Mesenchymal stem cell (in vitro differentiated cells and primary cell): Measurements from ENCODE around the gene CSGALNACT2.

Source experiments
- DNase-seq: peaks from one replicate; pipeline ENCODE4 v3.0.0-alpha.2; 2013
- H2AFZ ChIP-seq: one replicate; pipeline ENCODE4 v1.6.1; 2013; ENCODE audit warnings: low read depth, mild to moderate bottlenecking, control low read depth, inconsistent platforms, low read length, moderate library complexity
- H2AK5ac ChIP-seq: 2 replicates; pipeline ENCODE4 v1.6.1; 2013; ENCODE audit warnings: low read length, moderate library complexity, mild to moderate bottlenecking, inconsistent platforms; ENCODE audit not compliant: severe bottlenecking
- H2BK120ac ChIP-seq: one replicate; pipeline ENCODE4 v1.6.1; 2013; ENCODE audit warnings: low read depth, mild to moderate bottlenecking, inconsistent platforms, low read length, moderate library complexity
- H2BK12ac ChIP-seq, 2 experiments: one replicate each; pipeline ENCODE4 v1.6.1; 2013; ENCODE audit warnings: inconsistent platforms in 2 of 2, low read length in 2 of 2, mild to moderate bottlenecking in 2 of 2, moderate library complexity in 2 of 2, control low read depth in 1 of 2
- H2BK15ac ChIP-seq: one replicate; pipeline ENCODE4 v1.6.1; 2013; ENCODE audit warnings: mild to moderate bottlenecking, low read depth, inconsistent platforms; ENCODE audit not compliant: poor library complexity, severe bottlenecking
- H2BK5ac ChIP-seq: 2 replicates; pipeline ENCODE4 v1.6.1; 2013; ENCODE audit warnings: low read depth, mild to moderate bottlenecking, low read length, control low read depth, inconsistent platforms; ENCODE audit not compliant: poor library complexity, severe bottlenecking
- H3K14ac ChIP-seq, 2 experiments: one replicate each; pipeline ENCODE4 v1.6.1; 2013; ENCODE audit warnings: inconsistent platforms in 2 of 2, low read length in 2 of 2, control low read depth in 1 of 2, mild to moderate bottlenecking in 1 of 2, moderate library complexity in 1 of 2
- H3K18ac ChIP-seq, 2 experiments: one replicate each; pipeline ENCODE4 v1.6.1; 2013; ENCODE audit warnings: inconsistent platforms in 2 of 2, low read length in 2 of 2, control low read depth in 1 of 2, low read depth in 1 of 2, mild to moderate bottlenecking in 1 of 2
- H3K23ac ChIP-seq, 2 experiments: one replicate each; pipeline ENCODE4 v1.6.1; 2013; ENCODE audit warnings: inconsistent platforms in 2 of 2, low read length in 2 of 2, mild to moderate bottlenecking in 2 of 2, moderate library complexity in 2 of 2, control low read depth in 1 of 2
- H3K27ac ChIP-seq: 2 replicates; pipeline ENCODE4 v1.5.1; 2013; ENCODE audit warnings: mild to moderate bottlenecking, moderate library complexity, low read length, control low read depth, inconsistent platforms; ENCODE audit not compliant: poor library complexity, severe bottlenecking
- H3K27me3 ChIP-seq, 2 experiments: 2 replicates each; pipeline versions ENCODE4 v1.6.1 to v1.7.0; 2013; ENCODE audit warnings: low read length in 2 of 2, mild to moderate bottlenecking in 2 of 2, moderate library complexity in 2 of 2, control low read depth in 1 of 2, inconsistent platforms in 1 of 2; ENCODE audit not compliant: control insufficient read depth in 1 of 2, insufficient read depth in 1 of 2
- H3K36me3 ChIP-seq, 2 experiments: 2 replicates each; pipeline versions ENCODE4 v1.6.1 to v1.7.0; 2013; ENCODE audit warnings: low read length in 2 of 2, control low read depth in 1 of 2, inconsistent platforms in 1 of 2, low read depth in 1 of 2, mild to moderate bottlenecking in 1 of 2; ENCODE audit not compliant: insufficient read depth in 2 of 2, control insufficient read depth in 1 of 2
- H3K4ac ChIP-seq, 2 experiments: one replicate each; pipeline ENCODE4 v1.6.1; 2013; ENCODE audit warnings: inconsistent platforms in 2 of 2, low read length in 2 of 2, mild to moderate bottlenecking in 2 of 2, moderate library complexity in 2 of 2, control low read depth in 1 of 2, low read depth in 1 of 2
- H3K4me1 ChIP-seq: 2 replicates; pipeline ENCODE4 v1.6.1; 2013; ENCODE audit warnings: low read depth, low read length, control low read depth; ENCODE audit not compliant: control insufficient read depth, insufficient read depth
- H3K4me2 ChIP-seq: 2 replicates; pipeline ENCODE4 v1.6.1; 2013; ENCODE audit warnings: low read length, mild to moderate bottlenecking, inconsistent platforms; ENCODE audit not compliant: poor library complexity, severe bottlenecking
- H3K4me3 ChIP-seq, 2 experiments: 2 replicates each; pipeline versions ENCODE4 v1.5.1 to v1.7.0; 2013; ENCODE audit warnings: low read length in 2 of 2, mild to moderate bottlenecking in 2 of 2, control low read depth in 1 of 2, low read depth in 1 of 2; ENCODE audit not compliant: insufficient read depth in 1 of 2
- H3K79me1 ChIP-seq: replicated peaks from 2 replicates; pipeline ENCODE4 v1.6.1; 2013; ENCODE audit warnings: mild to moderate bottlenecking, control low read depth, low read length, inconsistent platforms; ENCODE audit not compliant: poor library complexity, severe bottlenecking
- H3K9ac ChIP-seq: 2 replicates; pipeline ENCODE4 v1.7.0; 2013; ENCODE audit warnings: mild to moderate bottlenecking, low read length, moderate library complexity
- H3K9me3 ChIP-seq: 2 replicates; pipeline ENCODE4 v1.7.0; 2013; ENCODE audit warnings: mild to moderate bottlenecking, low read length; ENCODE audit not compliant: control insufficient read depth
- H4K8ac ChIP-seq: one replicate; pipeline ENCODE4 v1.6.1; 2013; ENCODE audit warnings: inconsistent platforms, mild to moderate bottlenecking, low read length, moderate library complexity
- H4K91ac ChIP-seq: one replicate; pipeline ENCODE4 v1.6.1; 2013; ENCODE audit warnings: mild to moderate bottlenecking, low read length, inconsistent platforms
- WGBS: methylation state at CpG from one replicate; pipeline ENCODE4 v1.1.7; 2013; ENCODE audit warnings: mixed read lengths; 5-methylcytosine and 5-hydroxymethylcytosine counted together

The CSGALNACT2 gene

DNA sequence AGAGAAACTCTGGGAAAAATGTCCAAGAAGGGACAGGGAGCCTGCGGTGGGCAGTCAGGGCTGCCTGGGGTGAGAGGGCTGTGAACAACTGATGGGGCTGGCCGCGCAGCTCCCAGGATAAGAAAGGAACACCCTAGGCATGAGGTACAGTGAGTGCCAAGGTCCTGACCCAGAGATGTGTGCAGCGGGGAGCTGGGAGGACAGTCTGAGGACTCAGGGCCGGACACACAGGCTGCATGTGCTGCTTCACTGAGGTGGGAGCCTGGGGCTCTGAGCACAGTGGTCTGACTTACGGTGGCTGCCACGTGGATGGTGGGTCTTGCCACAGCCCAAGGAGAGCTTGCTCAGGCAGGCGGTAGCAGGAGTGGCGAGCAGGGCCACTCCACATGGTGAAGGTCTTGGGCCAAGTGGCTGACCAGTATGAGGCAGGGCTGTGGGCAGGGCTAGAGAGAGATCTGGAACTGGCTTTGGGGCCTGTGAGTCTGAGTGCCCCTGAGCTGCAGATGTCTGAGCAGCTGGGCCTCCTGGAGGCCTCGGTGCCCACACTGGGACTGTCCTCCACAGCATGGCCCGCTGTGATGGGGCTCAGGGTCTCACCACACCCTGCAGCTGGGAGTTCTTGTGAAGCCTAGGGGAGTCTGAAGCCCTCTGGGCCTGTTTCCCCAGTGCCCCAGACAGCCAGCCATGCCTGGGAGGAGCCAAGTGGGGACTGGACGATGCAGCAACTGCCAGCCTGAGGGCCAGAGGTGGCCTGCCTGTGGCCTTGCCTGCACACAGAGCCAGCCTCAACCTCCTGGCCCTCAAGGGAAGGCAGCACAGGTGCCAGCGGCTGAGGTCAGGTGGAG lies 68.4 kb downstream of the CSGALNACT2 start:
- WGBS, result 88% methylated on average over 13 of the region's 13 CpGs
- Histone ChIP-seq H2BK5ac (no peak overlapping the region), H2BK15ac (no peak overlapping the region), H2BK12ac (no peak overlapping the region), H3K4me2 (no peak overlapping the region), H2BK120ac (no peak overlapping the region), H4K8ac (peak overlapping the region; percentile 43), H4K91ac (peak overlapping the region; percentile 53), H3K4ac (no peak overlapping the region), H2AK5ac (no peak overlapping the region), H3K4me3 (no peak overlapping the region), H3K23ac (no peak overlapping the region), H3K9me3 (no peaks in the 10 kb centered on the region), H3K9ac (no peak overlapping the region), H2AFZ (no peak overlapping the region), H3K36me3 (no peaks in the 10 kb centered on the region), H3K14ac (no peak overlapping the region), H3K79me1 (no peaks in the 10 kb centered on the region), H3K18ac (no peak overlapping the region), H3K27ac (no peak overlapping the region), H3K4me1 (peaks cover 30% of the 10 kb centered on the region), H3K27me3 (peaks cover 0 to 25% of the 10 kb centered on the region in 2 experiments)
- no peak for DNase-seq

DNA sequence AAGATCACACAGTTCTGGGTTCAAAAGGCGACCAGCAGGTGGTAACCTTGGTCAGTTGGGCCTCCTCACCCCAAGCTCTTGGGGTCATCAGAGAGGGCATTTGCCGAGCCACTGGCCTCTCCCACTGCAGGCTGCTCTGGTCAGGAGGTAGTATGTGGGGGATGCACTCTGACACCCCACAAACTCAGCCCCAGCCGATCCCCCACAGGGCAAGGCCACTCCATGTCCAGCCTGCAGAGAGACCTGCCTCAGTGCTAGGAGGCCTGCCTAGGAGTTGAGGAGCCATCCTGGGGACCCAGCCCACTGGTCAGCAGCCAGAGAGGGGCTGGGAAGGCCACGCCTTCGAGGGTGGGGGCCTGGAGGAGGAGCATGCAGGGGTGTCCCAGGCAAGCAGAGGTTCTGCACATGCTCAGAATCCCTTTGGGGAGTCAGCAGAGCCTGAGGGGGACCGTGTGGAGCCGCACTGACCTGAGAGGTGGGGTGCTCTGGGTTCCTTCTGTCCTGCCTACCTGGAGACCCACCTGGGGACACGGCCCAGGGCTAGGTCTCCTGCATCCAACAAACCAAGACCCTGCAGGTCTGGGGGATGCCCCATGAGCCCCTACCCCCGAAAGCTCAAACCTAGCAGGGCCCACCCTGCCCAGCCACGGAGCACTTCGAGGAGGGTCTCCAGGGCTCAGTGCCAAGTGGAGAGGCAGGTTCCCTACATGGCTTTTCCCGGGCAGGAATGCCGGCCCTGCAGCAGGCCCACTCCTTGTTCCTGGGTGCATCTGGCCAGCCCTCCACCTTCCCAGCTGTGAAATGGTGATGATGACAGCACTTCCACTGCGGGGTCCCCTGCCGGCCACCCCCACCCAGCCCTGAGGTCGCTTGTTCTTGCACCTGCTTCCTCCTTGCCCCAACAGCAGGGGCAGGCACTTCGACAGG lies 70.2 kb downstream of the CSGALNACT2 start:
- H3K27ac ChIP-seq, result no peak overlapping the region
- no peak overlapping the region for H2AK5ac ChIP-seq
- H3K18ac ChIP-seq, result no peak overlapping the region
- H3K4me2 ChIP-seq, result no peak overlapping the region
- no peak overlapping the region for H3K23ac ChIP-seq
- no peak for DNase-seq
- no peak overlapping the region for H3K9ac ChIP-seq
- H4K8ac ChIP-seq, result no peak overlapping the region
- no peaks in the 10 kb centered on the region for H3K79me1 ChIP-seq
- no peak overlapping the region for H3K4me3 ChIP-seq
- no peak overlapping the region for H3K4ac ChIP-seq
- H4K91ac ChIP-seq, result no peak overlapping the region
- H2BK15ac ChIP-seq, result no peak overlapping the region
- 81% methylated on average over 16 of the region's 17 CpGs for WGBS
- H2AFZ ChIP-seq, result no peak overlapping the region
- peaks cover 0 to 43% of the 10 kb centered on the region in 2 experiments for H3K27me3 ChIP-seq
- H2BK120ac ChIP-seq, result no peak overlapping the region
- H3K14ac ChIP-seq, result no peak overlapping the region
- H3K9me3 ChIP-seq, result no peaks in the 10 kb centered on the region
- no peak overlapping the region for H2BK5ac ChIP-seq
- H2BK12ac ChIP-seq, result no peak overlapping the region
- H3K4me1 ChIP-seq, result peaks cover 16% of the 10 kb centered on the region
- H3K36me3 ChIP-seq, result no peaks in the 10 kb centered on the region

DNA sequence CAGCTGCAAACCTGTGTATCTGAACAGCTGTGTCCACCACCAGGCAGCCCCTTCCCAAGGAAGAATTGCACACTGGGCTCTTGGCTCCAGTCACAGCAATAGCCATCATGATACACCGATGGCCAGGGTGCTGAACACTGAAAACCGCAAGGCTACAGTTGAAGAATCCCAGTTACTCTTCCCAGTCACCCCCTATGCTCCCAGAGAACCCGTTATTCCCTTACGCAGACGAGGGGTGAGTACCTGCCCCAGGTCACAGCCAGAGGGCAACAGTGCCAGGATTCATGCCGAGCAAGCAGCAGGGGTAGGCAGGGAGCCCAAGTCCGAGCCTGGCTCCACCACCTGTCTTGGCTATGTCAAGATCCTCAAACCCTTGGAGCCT lies 70.8 kb downstream of the CSGALNACT2 start:
- Histone ChIP-seq H3K4me3 (no peak overlapping the region), H3K4ac (no peak overlapping the region), H3K27me3 (peaks cover 0 to 49% of the 10 kb centered on the region in 2 experiments), H3K36me3 (no peaks in the 10 kb centered on the region), H4K91ac (no peak overlapping the region), H4K8ac (no peak overlapping the region), H3K79me1 (no peaks in the 10 kb centered on the region), H3K23ac (no peak overlapping the region), H3K14ac (no peak overlapping the region), H2BK5ac (no peak overlapping the region), H2BK12ac (no peak overlapping the region), H3K9me3 (no peaks in the 10 kb centered on the region), H3K18ac (no peak overlapping the region), H2AK5ac (no peak overlapping the region), H3K4me2 (no peak overlapping the region), H3K9ac (no peak overlapping the region), H3K27ac (no peak overlapping the region), H2AFZ (no peak overlapping the region), H2BK15ac (no peak overlapping the region), H2BK120ac (no peak overlapping the region), H3K4me1 (peaks cover 17% of the 10 kb centered on the region)
- DNase-seq, result no peak
- 72% methylated on average over 7 of the region's 7 CpGs for WGBS

DNA sequence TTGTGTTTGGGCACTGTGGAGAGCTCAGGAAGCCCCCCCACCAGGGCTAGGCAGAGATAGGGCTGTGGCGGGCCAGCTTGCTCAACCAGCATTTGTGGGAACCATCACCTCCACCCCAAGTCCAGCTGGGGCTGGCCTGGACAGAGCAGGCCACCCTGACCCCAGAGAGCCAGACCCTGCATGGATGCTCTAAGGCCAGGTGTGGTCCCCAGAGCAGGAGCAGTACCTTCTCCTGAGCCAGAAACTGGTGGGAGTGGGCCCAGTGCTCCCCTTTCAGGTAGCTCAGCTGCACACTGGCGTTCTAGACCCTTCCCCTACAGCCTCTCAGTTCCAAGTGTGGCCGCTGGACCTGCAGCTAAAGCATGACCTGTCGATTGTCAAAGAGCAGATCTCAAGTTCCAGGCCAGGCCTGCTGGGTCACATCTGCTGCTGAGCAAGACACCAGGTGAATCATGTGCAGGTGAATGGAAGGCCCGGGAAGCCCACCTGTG lies 71.5 kb downstream of the CSGALNACT2 start:
- no peak overlapping the region for H2AK5ac ChIP-seq
- H4K91ac ChIP-seq, result no peak overlapping the region
- H3K27ac ChIP-seq, result no peak overlapping the region
- no peak overlapping the region for H3K4me3 ChIP-seq
- peaks cover 22% of the 10 kb centered on the region for H3K4me1 ChIP-seq
- H3K4me2 ChIP-seq, result no peak overlapping the region
- H3K27me3 ChIP-seq, result peaks cover 0 to 53% of the 10 kb centered on the region in 2 experiments
- no peaks in the 10 kb centered on the region for H3K9me3 ChIP-seq
- 80% methylated on average over 5 of the region's 5 CpGs for WGBS
- no peak overlapping the region for H2BK15ac ChIP-seq
- no peak overlapping the region for H4K8ac ChIP-seq
- DNase-seq, result no peak
- H3K4ac ChIP-seq, result no peak overlapping the region
- no peak overlapping the region for H3K18ac ChIP-seq
- no peak overlapping the region for H2BK120ac ChIP-seq
- H3K14ac ChIP-seq, result no peak overlapping the region
- no peak overlapping the region for H3K23ac ChIP-seq
- no peak overlapping the region for H2BK12ac ChIP-seq
- H3K79me1 ChIP-seq, result no peaks in the 10 kb centered on the region
- no peak overlapping the region for H3K9ac ChIP-seq
- no peak overlapping the region for H2BK5ac ChIP-seq
- H3K36me3 ChIP-seq, result no peaks in the 10 kb centered on the region
- H2AFZ ChIP-seq, result no peak overlapping the region
